A549 (cell line): ENCODE results near the gene CPT1B.

ENCODE experiments used
- BHLHE40 ChIP-seq: IDR thresholded peaks from 2 replicates; pipeline ENCODE4 v1.6.1; 2012; ENCODE audit warnings: low read depth, low read length, inconsistent platforms
- JUNB ChIP-seq: fragments of >200 bp; sonication (Bioruptor Twin); formaldehyde crosslinking; IDR thresholded peaks from 2 replicates; pipeline ENCODE4 v1.6.1; 2016
- MYC ChIP-seq: IDR thresholded peaks from 2 replicates; pipeline ENCODE4 v1.6.1; 2012; ENCODE audit warnings: mild to moderate bottlenecking, inconsistent platforms, low read length, improper control_type of control experiment, borderline replicate concordance
- TF ChIP-seq, protein P1 (sequence below): fragments of >200 bp; sonication (Bioruptor Twin); formaldehyde crosslinking; IDR thresholded peaks from 3 replicates; pipeline ENCODE4 v1.5.1; 2016
- TF ChIP-seq, protein P2 (sequence below): IDR thresholded peaks from 2 replicates; pipeline ENCODE4 v1.6.1; 2012

DNA sequence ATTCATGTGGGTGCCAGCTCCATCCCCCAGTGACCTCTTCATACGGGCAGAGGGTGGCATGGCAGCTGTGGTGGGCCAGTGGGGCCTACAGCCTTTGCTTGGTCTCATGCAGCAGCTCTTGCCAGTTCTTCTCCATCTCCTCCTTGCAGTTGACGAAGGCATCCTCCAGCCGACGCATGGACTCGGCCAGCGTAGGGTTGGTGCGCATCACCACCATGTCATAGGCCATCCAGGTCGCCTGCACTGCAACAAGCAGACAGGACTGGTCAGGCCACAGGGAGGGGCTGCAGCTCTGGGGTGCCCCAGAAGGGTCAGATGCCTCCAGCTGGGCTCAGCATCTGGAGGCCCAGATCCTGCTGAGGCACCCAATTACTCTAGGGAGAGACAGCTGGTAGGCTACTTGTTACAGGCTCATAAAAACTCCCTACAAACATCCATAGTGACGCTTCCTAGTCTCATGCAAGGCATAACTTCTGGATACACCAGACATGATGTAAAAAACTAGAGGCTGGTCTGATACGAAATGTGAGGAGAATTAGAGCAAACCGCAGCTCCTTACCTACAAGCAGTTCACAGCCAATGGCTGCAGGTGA is 27.0 kb downstream of the CPT1B start:
- TF ChIP-seq, protein P1, sequence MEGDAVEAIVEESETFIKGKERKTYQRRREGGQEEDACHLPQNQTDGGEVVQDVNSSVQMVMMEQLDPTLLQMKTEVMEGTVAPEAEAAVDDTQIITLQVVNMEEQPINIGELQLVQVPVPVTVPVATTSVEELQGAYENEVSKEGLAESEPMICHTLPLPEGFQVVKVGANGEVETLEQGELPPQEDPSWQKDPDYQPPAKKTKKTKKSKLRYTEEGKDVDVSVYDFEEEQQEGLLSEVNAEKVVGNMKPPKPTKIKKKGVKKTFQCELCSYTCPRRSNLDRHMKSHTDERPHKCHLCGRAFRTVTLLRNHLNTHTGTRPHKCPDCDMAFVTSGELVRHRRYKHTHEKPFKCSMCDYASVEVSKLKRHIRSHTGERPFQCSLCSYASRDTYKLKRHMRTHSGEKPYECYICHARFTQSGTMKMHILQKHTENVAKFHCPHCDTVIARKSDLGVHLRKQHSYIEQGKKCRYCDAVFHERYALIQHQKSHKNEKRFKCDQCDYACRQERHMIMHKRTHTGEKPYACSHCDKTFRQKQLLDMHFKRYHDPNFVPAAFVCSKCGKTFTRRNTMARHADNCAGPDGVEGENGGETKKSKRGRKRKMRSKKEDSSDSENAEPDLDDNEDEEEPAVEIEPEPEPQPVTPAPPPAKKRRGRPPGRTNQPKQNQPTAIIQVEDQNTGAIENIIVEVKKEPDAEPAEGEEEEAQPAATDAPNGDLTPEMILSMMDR: no peak
- TF ChIP-seq JUNB (no peak), BHLHE40 (no peak), MYC (no peak)
- TF ChIP-seq, protein P2, sequence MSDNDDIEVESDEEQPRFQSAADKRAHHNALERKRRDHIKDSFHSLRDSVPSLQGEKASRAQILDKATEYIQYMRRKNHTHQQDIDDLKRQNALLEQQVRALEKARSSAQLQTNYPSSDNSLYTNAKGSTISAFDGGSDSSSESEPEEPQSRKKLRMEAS: no peak
